Measurements from ENCODE around the gene ZBTB40. TPM values are rescaled to one million over a fixed set of nuclear protein-coding genes. Genes with fewer than 3 reads are reported as not detected.

The ZBTB40 gene
- total RNA-seq, 1 experiment from 2014 or later: 19.5 TPM

- TF ChIP-seq ATF3 (IDR thresholded peaks at IDR 0.05) (no peak), SRF (IDR thresholded peaks at IDR 0.05; ENCODE audit: low read depth) (no peak)
Observed at GRCh38 chr1:22500058-22500457, 48.4 kb downstream of the ZBTB40 start (continued).

GRCh38 chr1:22500471-22500870, 48.8 kb downstream of the ZBTB40 start:
- RAD21 ChIA-PET (ENCODE audit: low non-redundant PET in 1 of 2, low total read pairs in 2 of 2, uncharacterized antibody in 2 of 2, unreplicated experiment in 2 of 2): no interaction called here
- Histone ChIP-seq H3K4me3 (replicated peaks in 1 of 2; ENCODE audit: low read depth in 1 of 2, low read length in 2 of 2) (no peak overlapping the region), H3K9me3 (ENCODE audit: control insufficient read depth in 1 of 2, insufficient read depth in 1 of 2, low read depth in 1 of 2, low read length in 2 of 2) (no peaks in the 10 kb centered on the region), H3K36me3 (ENCODE audit: control insufficient read depth in 1 of 2, insufficient read depth in 2 of 2, low read length in 2 of 2) (no peaks in the 10 kb centered on the region), H2AFZ (ENCODE audit: low read depth, low read length, poor library complexity, severe bottlenecking) (no peak overlapping the region), H3K79me2 (ENCODE audit: insufficient read depth, low read length) (no peaks in the 10 kb centered on the region; the same call in 1 of the 2 replicates), H3K9me2 (ENCODE audit: insufficient read depth) (no peaks in the 10 kb centered on the region), H3K27me3 (ENCODE audit: insufficient read depth, low read length) (no peaks in the 10 kb centered on the region), H3K4me1 (ENCODE audit: control insufficient read depth in 1 of 2, insufficient read depth in 2 of 2, low read length in 2 of 2) (peaks cover 6 to 7% of the 10 kb centered on the region in 2 experiments; a peak in 3 of 4 replicates), H3K9ac (ENCODE audit: low read length) (no peak overlapping the region), H4K20me1 (ENCODE audit: insufficient read depth) (no peaks in the 10 kb centered on the region), H3K27ac (ENCODE audit: low read depth, low read length) (no peak overlapping the region), H3K4me2 (ENCODE audit: low read length) (no peak overlapping the region)
- CTCF ChIA-PET: no interaction called here
- intact Hi-C loops (cut with micrococcal nuclease): no loop called here
- DNase-seq (ENCODE audit: low read depth, low spot score) (peak; percentile 2), ATAC-seq (no peak; the same call in 1 of the 2 replicates)
- no TSS peak for BruUV-seq (replicated peaks)
- TF ChIP-seq CEBPB (IDR thresholded peaks at IDR 0.05; ENCODE audit: low read depth): no peak
- TF ChIP-seq TCF7L2 (IDR thresholded peaks at IDR 0.05; ENCODE audit: borderline replicate concordance, extremely low read depth, insufficient read depth, insufficient read length): no peak
- TF ChIP-seq POLR2A (IDR thresholded peaks at IDR 0.05; ENCODE audit: borderline replicate concordance, extremely low read depth, insufficient read depth, insufficient read length): no peak
- no peak for TF ChIP-seq REST (IDR thresholded peaks at IDR 0.05; ENCODE audit: low read depth)
- TF ChIP-seq POLR2AphosphoS5 (IDR thresholded peaks at IDR 0.05; ENCODE audit: low read depth, low read length): no peak
- TF ChIP-seq JUND (IDR thresholded peaks at IDR 0.05): no peak
- no peak for TF ChIP-seq ATF3 (IDR thresholded peaks at IDR 0.05)
- no peak for TF ChIP-seq CTCF (IDR thresholded peaks at IDR 0.05 in 2 of 3, conservative IDR thresholded peaks at IDR 0.05 in 1 of 3; ENCODE audit: borderline replicate concordance in 1 of 3, insufficient read depth in 1 of 3, low read depth in 2 of 3, low read length in 2 of 3)
- TF ChIP-seq SP1 (IDR thresholded peaks at IDR 0.05; ENCODE audit: low read depth): no peak
- no peak for TF ChIP-seq RAD21 (IDR thresholded peaks at IDR 0.05; ENCODE audit: low read depth)
- no peak for TF ChIP-seq ZFX (IDR thresholded peaks at IDR 0.05)
- no peak for TF ChIP-seq EGR1 (IDR thresholded peaks at IDR 0.05; ENCODE audit: low read depth)
- no peak for TF ChIP-seq EZH2phosphoT487 (IDR thresholded peaks at IDR 0.05; ENCODE audit: borderline replicate concordance)
- TF ChIP-seq SIN3A (IDR thresholded peaks at IDR 0.05; ENCODE audit: low read depth): no peak
- TF ChIP-seq MAX (IDR thresholded peaks at IDR 0.05): no peak
- no peak for TF ChIP-seq EZH2 (IDR thresholded peaks at IDR 0.05)
- TF ChIP-seq ZBTB33 (IDR thresholded peaks at IDR 0.05; ENCODE audit: extremely low read depth, insufficient replicate concordance, low read length): no peak
- POLR2A ChIA-PET: no interaction called here

Measured in HCT116 (cell line).